Measurements from ENCODE around the gene ABCA2.
A peak's percentile ranks its signal among the peaks of the same experiment; 100 is the strongest.

Gene ABCA2

DNA sequence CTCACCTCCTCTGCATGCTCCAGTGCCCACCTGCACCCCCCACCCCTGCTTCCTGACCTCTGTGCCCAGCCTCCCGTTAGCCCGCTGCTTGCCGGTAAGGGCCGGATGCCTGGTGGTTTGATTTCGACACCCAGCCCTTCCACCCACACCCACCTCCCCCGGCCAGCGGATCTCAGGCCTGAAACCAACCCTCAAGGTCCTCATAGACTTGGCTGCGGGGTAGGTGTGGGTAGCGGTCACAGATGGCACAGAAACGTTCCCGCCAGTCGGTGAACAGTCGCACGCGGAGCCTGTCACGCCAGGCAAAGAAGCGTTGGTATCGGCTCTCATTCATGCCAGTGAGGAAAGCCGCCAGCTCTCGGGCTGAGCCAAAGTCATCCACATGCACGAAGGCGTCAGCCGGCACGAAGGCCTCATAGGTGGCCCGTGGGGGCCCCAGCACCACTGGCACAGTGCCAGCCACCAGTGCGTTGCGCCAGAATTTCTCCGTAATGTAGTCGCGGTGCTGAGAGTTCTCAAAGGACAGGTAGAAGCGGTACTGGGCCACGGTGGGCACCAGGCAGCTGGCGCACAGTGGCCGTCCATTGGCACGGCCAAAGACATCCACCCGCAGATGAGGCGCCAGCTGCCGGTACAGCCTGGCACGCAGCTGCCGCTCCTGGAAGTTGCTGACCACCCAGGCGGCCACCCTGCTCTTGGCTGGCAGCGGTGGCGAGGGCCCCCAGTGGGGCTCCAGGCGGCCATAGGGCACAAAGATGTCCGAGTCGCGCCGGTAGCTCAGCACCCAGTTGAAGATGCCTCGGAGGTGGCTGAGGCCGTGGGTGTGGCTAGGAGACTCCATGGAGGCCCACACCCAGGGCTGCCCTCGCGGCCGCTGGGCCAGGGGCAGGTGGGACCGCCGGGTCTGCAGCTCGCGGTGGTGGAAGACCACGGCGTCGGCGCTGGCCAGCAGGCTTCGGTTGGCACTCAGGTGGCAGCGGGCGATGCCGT is 2.8 kb upstream of the ABCA2 start:
- peak in 1 of 2 donors; percentile 27 for DNase-seq (ENCODE audit: low read depth in 2 of 2)

GRCh38 chr9:137030006-137030405 is 2.0 kb upstream of the ABCA2 start:
- DNase-seq (ENCODE audit: low read depth in 2 of 2), result no peak

- peak in 1 of 2 donors; percentile 76 for DNase-seq (ENCODE audit: low read depth in 2 of 2)
Measured at GRCh38 chr9:137029058-137029936, 1.3 kb upstream of the ABCA2 start.

- peak in 1 of 2 donors; percentile 48 for DNase-seq (ENCODE audit: low read depth in 2 of 2)
Measured at GRCh38 chr9:137028263-137029057, 423 bp upstream of the ABCA2 start.

- no peak for DNase-seq (ENCODE audit: low read depth in 2 of 2)
Measured at GRCh38 chr9:137026828-137027227, 1.2 kb downstream of the ABCA2 start.

- DNase-seq (ENCODE audit: low read depth in 2 of 2), result no peak
Measured at GRCh38 chr9:137026384-137026783, 1.7 kb downstream of the ABCA2 start.

DNA sequence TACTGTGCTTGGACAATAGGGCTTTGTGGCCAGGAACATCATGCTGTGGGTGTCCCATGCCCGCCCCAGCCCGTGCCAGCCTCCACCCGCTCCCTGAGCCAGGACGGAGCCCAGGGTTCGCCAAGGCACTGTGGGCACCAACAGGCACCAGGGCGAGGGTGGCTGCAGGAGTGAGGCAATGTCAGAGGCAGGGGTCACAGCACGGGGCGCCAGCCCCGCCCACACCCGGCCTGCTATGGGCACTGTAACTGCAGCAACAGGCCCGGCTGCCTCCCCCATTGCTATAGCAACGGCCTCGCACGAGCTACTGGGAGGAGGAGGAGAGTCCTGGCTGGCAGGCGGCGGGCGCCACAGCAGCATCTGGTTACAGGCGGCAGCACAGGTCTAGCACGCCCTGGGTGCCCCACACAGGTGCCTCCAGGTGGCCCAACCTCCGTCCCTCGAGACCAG is 2.5 kb downstream of the ABCA2 start:
- no peak for DNase-seq (ENCODE audit: low read depth in 2 of 2)

GRCh38 chr9:137023583-137023991 is 4.5 kb downstream of the ABCA2 start:
- no peak for DNase-seq (ENCODE audit: low read depth in 2 of 2)

DNA sequence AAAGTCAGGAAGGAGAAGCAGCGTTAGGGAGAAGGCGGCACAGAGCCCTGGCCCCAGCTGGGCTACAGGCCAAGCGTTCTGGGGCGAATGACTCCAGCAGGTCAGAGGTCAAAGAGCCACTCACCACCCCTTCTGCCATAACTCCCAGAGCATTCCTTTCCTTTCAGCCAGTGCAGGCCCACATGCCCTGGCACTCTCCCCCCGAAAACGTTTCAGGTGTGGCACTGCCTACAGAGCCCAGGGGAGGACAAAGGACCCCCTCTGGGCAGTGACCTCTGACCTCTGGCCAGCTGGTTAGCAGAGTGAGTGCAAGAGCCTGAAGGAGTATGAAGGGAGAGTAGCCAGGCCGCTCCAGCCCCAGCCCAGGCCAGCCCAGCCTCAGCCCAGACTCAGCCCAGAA is 4.9 kb downstream of the ABCA2 start:
- DNase-seq (ENCODE audit: low read depth in 2 of 2), result no peak

DNA sequence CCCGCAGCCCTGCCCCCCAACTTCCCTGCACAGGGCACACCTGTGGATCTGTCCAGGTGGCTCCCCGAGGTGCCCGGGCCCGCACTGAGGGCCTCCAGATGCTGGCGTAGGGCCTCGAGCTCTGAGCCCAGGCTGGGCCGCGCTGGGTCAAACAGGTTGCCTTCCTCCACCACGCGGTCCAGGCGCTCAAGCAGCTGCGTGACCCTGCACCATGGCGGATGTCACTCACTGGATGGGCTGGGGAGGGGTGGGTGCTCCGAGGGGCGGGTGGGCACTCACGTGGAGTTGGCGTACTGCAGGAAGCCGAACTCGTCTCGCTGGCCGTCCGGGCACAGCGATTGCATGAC is 5.4 kb downstream of the ABCA2 start:
- no peak for DNase-seq (ENCODE audit: low read depth in 2 of 2)

- DNase-seq (ENCODE audit: low read depth in 2 of 2), result peak; percentile 77 to 79
Measured at GRCh38 chr9:137021979-137022661, 5.9 kb downstream of the ABCA2 start.

DNA sequence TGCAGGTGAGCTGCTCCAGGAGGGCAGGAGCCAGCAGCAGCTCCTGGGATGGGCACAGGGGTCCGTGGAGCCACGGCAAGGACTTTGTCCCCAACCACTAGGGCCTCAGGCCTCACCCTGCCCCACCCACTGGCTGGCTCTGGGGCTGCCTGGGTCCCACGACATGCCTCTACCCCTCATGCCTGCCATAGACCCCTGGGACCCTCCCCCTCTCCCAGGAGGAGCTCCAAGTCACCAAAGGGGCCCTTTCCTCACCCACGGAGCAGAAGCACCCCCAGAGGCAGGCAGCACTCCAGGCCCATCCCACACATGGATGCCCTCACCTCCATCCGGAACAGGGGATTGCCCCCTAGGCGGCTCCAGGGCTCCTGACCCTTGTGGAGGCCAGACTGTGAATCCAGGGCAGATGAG is 6.5 kb downstream of the ABCA2 start:
- DNase-seq (ENCODE audit: low read depth in 2 of 2), result no peak

GRCh38 chr9:137020771-137021567 is 7.1 kb downstream of the ABCA2 start:
- no peak for DNase-seq (ENCODE audit: low read depth in 2 of 2)

- no peak for DNase-seq (ENCODE audit: low read depth in 2 of 2)
Measured at GRCh38 chr9:137019891-137020683, 8.0 kb downstream of the ABCA2 start.

- no peak for DNase-seq (ENCODE audit: low read depth in 2 of 2)
Measured at GRCh38 chr9:137018761-137019559, 9.1 kb downstream of the ABCA2 start.

DNA sequence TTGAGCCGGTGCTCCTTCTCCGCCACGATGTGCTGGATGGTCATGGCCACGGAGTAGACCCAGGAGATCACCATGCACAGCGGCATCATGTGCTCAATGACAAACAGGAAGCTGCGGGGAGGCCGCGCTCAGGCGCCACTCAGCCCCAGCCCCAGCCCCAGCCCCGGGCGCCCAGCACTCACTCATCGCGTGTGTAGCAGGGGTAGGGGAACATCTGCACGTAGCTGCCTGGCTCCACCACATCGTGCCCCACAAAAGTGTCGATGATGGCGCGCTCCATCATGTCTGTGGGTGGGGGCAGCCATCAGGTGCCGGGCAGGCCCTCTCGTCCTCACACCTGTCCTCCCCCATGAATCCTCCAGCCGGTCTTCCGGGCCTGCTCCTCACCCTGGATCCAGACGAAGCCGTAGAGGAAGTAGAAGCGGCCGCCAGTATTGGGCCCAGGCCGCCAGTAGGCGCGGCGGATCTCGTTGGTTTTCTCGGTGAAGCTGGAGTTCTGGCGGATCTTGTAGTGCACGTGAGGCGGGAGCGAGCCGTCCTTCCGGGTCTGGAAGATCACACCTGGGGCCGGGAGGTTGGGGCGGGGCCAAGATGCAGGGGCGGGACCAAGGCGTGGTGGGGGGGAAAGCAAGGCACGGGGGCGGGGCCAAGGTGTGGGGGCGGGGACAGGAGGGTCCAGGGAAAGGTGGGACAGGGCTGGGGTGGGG is 10.1 kb downstream of the ABCA2 start:
- no peak for DNase-seq (ENCODE audit: low read depth in 2 of 2)

DNA sequence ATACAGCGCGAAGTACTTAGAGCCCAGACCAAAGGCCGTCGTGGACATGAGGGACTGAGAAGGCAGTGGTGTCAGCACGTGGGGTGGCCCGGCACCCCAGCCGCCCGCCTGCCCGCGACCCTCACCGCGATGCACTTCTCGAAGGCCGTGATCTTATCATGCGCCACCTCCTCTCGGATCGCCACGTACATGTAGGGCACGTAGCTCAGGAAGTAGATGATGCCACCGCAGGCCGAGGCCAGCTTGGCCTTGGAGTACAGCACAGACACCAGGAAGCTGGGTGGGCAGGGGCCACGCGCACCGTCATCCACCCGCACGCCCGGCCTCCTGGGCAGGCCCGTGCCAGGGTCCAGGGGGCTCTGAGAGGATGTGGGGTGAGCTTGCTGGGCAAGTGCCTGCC is 11.0 kb downstream of the ABCA2 start:
- no peak for DNase-seq (ENCODE audit: low read depth in 2 of 2)

DNA sequence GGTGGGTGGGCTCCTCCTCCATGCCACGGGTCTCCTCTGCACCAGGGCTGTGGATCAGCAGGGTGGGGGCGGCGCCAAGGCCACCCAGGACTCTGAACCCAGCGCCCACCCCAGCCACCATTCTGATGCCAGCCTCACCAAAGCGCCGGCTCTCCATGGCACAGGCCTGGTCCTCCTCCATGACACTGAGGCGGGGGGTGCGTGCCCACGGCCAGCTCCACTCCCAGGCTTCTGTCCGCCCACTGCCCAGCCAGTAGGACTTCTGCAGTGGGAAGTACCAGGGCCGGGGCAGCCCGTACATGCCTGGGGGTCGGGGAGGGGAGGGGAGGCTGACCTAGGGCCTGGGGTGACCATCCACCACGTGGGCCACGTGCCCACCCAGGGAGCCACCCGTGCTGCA is 11.6 kb downstream of the ABCA2 start:
- DNase-seq (ENCODE audit: low read depth in 2 of 2), result no peak
